Stimulated activated CD4-positive, alpha-beta T cell treated with anti-CD3 and anti-CD28 coated beads, Interleukin-4, amount 100 ng/mL, for 24 hours (primary cell): ENCODE results near the gene NXF1.
"Not testable (repeated sequence)": the region's sequence is repeated elsewhere in the genome, so short reads cannot be mapped to it uniquely, and the experiment has no call there.

Source experiments
- DNase-seq: peaks from one replicate; pipeline ENCODE4 v3.0.0-alpha.2; 2020

Gene NXF1

GRCh38 chr11:62831520-62832335 is 26.5 kb upstream of the NXF1 start, which contains the start of gene STX5:
Gene STX5 (minus strand): TSS chr11:62832051. CDS start chr11:62831243, 808 bp downstream.
- peak; percentile 100 for DNase-seq

GRCh38 chr11:62830904-62831519 is 25.8 kb upstream of the NXF1 start:
- DNase-seq: no peak

GRCh38 chr11:62828130-62828529 is 22.9 kb upstream of the NXF1 start:
- DNase-seq: not testable (repeated sequence)

- no peak for DNase-seq
These were observed 18.4 kb upstream of the NXF1 start for GRCh38 chr11:62823677-62824076.

- DNase-seq: no peak
These were observed 11.9 kb upstream of the NXF1 start for GRCh38 chr11:62817129-62817528.

GRCh38 chr11:62816557-62816956 is 11.3 kb upstream of the NXF1 start:
- no peak for DNase-seq

GRCh38 chr11:62811659-62812058 is 6.4 kb upstream of the NXF1 start:
- DNase-seq: no peak

- DNase-seq: no peak
These were observed 5.5 kb upstream of the NXF1 start for GRCh38 chr11:62810748-62811147.

- DNase-seq: no peak
These were observed 1.4 kb upstream of the NXF1 start for GRCh38 chr11:62806611-62807121.

GRCh38 chr11:62805961-62806441 is 761 bp upstream of the NXF1 start:
- peak; percentile 36 for DNase-seq

GRCh38 chr11:62804310-62805075 is 747 bp downstream of the NXF1 start:
- DNase-seq: peak; percentile 46

GRCh38 chr11:62801071-62801470 is 4.2 kb downstream of the NXF1 start:
- no peak for DNase-seq

GRCh38 chr11:62799486-62799885 is 5.8 kb downstream of the NXF1 start:
- DNase-seq: no peak

- DNase-seq: no peak
These were observed 9.0 kb downstream of the NXF1 start for GRCh38 chr11:62796281-62796680.

GRCh38 chr11:62794201-62794775 is 11.0 kb downstream of the NXF1 start:
- DNase-seq: no peak

GRCh38 chr11:62792202-62792575 is 13.1 kb downstream of the NXF1 start:
- DNase-seq: no peak

- peak; percentile 91 for DNase-seq
These were observed 13.6 kb downstream of the NXF1 start, which contains the start of gene TMEM223 for GRCh38 chr11:62791501-62792201. Gene TMEM223 (minus strand): TSS chr11:62792006. CDS start chr11:62791994, 12 bp downstream.

GRCh38 chr11:62789576-62789975 is 15.7 kb downstream of the NXF1 start:
- DNase-seq: no peak

GRCh38 chr11:62788991-62789390 is 16.2 kb downstream of the NXF1 start:
- no peak for DNase-seq

- peak; percentile 99 for DNase-seq
These were observed 18.1 kb downstream of the NXF1 start, which contains the start of gene TMEM179B for GRCh38 chr11:62787005-62787759. Gene TMEM179B (plus strand): TSS chr11:62787402. CDS start chr11:62787432, 30 bp downstream.
